ENCODE results near the gene HBM. TPM values are rescaled to one million over a fixed set of nuclear protein-coding genes. Genes with fewer than 3 reads are reported as not detected.

The HBM gene
- total and polyA plus RNA-seq, 10 of the 15 experiments (the other 5 are each of a cell fraction or from before 2014, with no cell fraction given), result 0.23 TPM; not detected in 9

DNA sequence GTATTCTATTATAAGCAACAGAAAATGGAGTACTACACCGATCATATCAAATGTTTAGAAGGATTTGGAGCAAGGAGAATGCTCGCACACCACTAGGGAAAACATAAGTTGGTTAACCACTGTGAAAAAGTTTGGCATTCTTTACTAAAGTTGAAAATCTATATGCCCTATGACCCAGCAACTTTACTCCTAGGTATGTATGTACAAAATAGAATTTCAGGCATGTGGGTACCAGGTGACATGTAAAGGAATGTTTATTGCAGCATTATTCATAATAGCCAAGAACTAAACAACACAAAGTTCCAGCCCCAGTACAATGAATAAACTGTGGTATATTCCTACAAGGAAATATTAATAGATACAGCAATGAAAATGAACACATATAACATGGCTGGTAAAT, 19.1 kb upstream of the HBM start (continued):
- TF ChIP-seq, protein P1, sequence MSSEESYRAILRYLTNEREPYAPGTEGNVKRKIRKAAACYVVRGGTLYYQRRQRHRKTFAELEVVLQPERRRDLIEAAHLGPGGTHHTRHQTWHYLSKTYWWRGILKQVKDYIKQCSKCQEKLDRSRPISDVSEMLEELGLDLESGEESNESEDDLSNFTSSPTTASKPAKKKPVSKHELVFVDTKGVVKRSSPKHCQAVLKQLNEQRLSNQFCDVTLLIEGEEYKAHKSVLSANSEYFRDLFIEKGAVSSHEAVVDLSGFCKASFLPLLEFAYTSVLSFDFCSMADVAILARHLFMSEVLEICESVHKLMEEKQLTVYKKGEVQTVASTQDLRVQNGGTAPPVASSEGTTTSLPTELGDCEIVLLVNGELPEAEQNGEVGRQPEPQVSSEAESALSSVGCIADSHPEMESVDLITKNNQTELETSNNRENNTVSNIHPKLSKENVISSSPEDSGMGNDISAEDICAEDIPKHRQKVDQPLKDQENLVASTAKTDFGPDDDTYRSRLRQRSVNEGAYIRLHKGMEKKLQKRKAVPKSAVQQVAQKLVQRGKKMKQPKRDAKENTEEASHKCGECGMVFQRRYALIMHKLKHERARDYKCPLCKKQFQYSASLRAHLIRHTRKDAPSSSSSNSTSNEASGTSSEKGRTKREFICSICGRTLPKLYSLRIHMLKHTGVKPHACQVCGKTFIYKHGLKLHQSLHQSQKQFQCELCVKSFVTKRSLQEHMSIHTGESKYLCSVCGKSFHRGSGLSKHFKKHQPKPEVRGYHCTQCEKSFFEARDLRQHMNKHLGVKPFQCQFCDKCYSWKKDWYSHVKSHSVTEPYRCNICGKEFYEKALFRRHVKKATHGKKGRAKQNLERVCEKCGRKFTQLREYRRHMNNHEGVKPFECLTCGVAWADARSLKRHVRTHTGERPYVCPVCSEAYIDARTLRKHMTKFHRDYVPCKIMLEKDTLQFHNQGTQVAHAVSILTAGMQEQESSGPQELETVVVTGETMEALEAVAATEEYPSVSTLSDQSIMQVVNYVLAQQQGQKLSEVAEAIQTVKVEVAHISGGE (CRISPR knock-in tag; IDR thresholded peaks at IDR 0.05), result no peak
- TF ChIP-seq ZNF217 (IDR thresholded peaks at IDR 0.05) (no peak), ETV6 (conservative IDR thresholded peaks at IDR 0.05 in 1 of 2, IDR thresholded peaks at IDR 0.05 in 1 of 2; ENCODE audit: borderline replicate concordance in 1 of 2, low read depth in 1 of 2) (no peak), CREB1 (IDR thresholded peaks at IDR 0.05; ENCODE audit: low read depth) (no peak), STAT1 (conservative IDR thresholded peaks at IDR 0.05) (no peak), ZNF622 (IDR thresholded peaks at IDR 0.05) (no peak), TBL1XR1 (IDR thresholded peaks at IDR 0.05; ENCODE audit: low read depth, low read length) (no peak), IRF3 (IDR thresholded peaks at IDR 0.05) (no peak), CBFB (IDR thresholded peaks at IDR 0.05; ENCODE audit: low read depth) (no peak), FOS (IDR thresholded peaks at IDR 0.05; ENCODE audit: borderline replicate concordance, extremely low read depth, insufficient read length) (no peak), TCF7 (IDR thresholded peaks at IDR 0.05; ENCODE audit: borderline replicate concordance) (no peak)

All from GM12878 (cell line).